Activated gamma-delta T cell treated with anti-CD3 and anti-CD28 coated beads, Interleukin-2, amount 50 U/mL, for 16 hours (primary cell): ENCODE data around the gene ANKS1B.

ENCODE experiments used
- DNase-seq: peaks from one replicate; pipeline ENCODE4 v3.0.0-alpha.2; 2020; ENCODE audit warnings: low read depth

Gene ANKS1B

GRCh38 chr12:99128246-99128802 lies 856.4 kb downstream of the ANKS1B start:
- no peak for DNase-seq

GRCh38 chr12:99122959-99123358 lies 861.8 kb downstream of the ANKS1B start:
- no peak for DNase-seq

GRCh38 chr12:99122496-99122895 lies 862.2 kb downstream of the ANKS1B start:
- no peak for DNase-seq

GRCh38 chr12:99121546-99121945 lies 863.2 kb downstream of the ANKS1B start:
- no peak for DNase-seq

- DNase-seq, result no peak
These were observed 864.8 kb downstream of the ANKS1B start for GRCh38 chr12:99119943-99120342.

GRCh38 chr12:99119449-99119848 lies 865.3 kb downstream of the ANKS1B start:
- DNase-seq, result no peak

- no peak for DNase-seq
These were observed 873.1 kb downstream of the ANKS1B start for GRCh38 chr12:99111600-99111999.

GRCh38 chr12:99110868-99111267 lies 873.9 kb downstream of the ANKS1B start:
- DNase-seq, result no peak

- no peak for DNase-seq
These were observed 874.5 kb downstream of the ANKS1B start for GRCh38 chr12:99110212-99110611.

GRCh38 chr12:99108924-99109323 lies 875.8 kb downstream of the ANKS1B start:
- DNase-seq, result no peak

GRCh38 chr12:99099786-99100185 lies 885.0 kb downstream of the ANKS1B start:
- no peak for DNase-seq

GRCh38 chr12:99097171-99097570 lies 887.6 kb downstream of the ANKS1B start:
- no peak for DNase-seq

GRCh38 chr12:99093166-99093565 lies 891.6 kb downstream of the ANKS1B start:
- DNase-seq, result no peak

- no peak for DNase-seq
These were observed 892.5 kb downstream of the ANKS1B start for GRCh38 chr12:99092100-99092851.

- no peak for DNase-seq
These were observed 897.5 kb downstream of the ANKS1B start for GRCh38 chr12:99087278-99087677.

- no peak for DNase-seq
These were observed 904.9 kb downstream of the ANKS1B start for GRCh38 chr12:99079811-99080210.

- DNase-seq, result no peak
These were observed 915.6 kb downstream of the ANKS1B start for GRCh38 chr12:99068993-99069747.

- no peak for DNase-seq
These were observed 917.5 kb downstream of the ANKS1B start for GRCh38 chr12:99067171-99067785.

GRCh38 chr12:99066726-99067125 lies 918.0 kb downstream of the ANKS1B start:
- no peak for DNase-seq

GRCh38 chr12:99063182-99063581 lies 921.6 kb downstream of the ANKS1B start:
- no peak for DNase-seq

GRCh38 chr12:99059824-99060511 lies 924.8 kb downstream of the ANKS1B start:
- DNase-seq, result no peak

GRCh38 chr12:99057670-99058069 lies 927.1 kb downstream of the ANKS1B start:
- DNase-seq, result no peak
